GOT3 (cell line): ENCODE results near the gene OR2AE1.

Source experiments
- DNase-seq: peaks from one replicate; lab custom pipeline; 2025; ENCODE audit warnings: mixed read lengths; lab: John Stamatoyannopoulos, UW

The OR2AE1 gene

GRCh38 chr7:99860281-99861127 lies 16.3 kb downstream of the OR2AE1 start:
- peak; percentile 33 for DNase-seq

DNA sequence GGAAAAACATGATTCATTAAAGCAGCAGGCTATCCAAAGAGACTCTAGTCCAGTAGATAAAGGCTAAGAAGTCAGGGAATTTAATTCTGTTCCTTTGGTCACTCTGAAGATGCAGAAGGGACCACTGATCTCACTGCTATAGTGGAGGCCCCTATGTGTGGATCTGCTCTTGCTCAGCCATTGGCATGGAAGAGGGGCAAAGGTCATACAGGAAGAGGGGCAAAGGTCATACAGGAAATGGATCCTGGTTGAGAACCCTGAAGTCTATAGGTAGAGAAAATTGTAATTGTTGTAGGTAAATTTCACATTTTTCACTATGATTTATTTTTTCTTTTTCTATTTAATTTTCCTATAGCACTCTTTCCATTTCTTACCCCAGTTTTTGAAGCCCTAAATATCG lies 21.6 kb downstream of the OR2AE1 start:
- DNase-seq = no peak

GRCh38 chr7:99848420-99849216 lies 28.2 kb downstream of the OR2AE1 start:
- no peak for DNase-seq

GRCh38 chr7:99844328-99844727 lies 32.5 kb downstream of the OR2AE1 start:
- DNase-seq = no peak

- DNase-seq = no peak
Measured at GRCh38 chr7:99843808-99844207, 33.0 kb downstream of the OR2AE1 start.

DNA sequence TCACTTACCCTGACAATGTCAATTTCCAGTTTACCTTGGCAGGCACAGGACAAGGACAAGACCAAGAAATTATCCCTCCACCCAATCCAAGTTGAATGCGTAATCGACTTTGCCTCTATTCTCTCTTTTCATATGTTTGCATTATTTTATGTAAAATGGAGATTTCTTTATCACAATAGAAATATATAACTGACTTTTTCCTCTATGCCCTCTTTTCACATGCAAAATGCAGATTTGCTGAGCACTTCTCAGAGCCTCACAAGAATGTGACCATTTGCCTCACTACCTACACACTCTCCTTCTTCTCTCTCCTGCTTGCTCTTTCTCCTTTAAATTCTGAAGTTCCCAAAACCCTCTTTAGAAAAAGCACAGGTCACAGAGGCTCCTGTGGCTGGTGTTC lies 33.9 kb downstream of the OR2AE1 start:
- DNase-seq = no peak

DNA sequence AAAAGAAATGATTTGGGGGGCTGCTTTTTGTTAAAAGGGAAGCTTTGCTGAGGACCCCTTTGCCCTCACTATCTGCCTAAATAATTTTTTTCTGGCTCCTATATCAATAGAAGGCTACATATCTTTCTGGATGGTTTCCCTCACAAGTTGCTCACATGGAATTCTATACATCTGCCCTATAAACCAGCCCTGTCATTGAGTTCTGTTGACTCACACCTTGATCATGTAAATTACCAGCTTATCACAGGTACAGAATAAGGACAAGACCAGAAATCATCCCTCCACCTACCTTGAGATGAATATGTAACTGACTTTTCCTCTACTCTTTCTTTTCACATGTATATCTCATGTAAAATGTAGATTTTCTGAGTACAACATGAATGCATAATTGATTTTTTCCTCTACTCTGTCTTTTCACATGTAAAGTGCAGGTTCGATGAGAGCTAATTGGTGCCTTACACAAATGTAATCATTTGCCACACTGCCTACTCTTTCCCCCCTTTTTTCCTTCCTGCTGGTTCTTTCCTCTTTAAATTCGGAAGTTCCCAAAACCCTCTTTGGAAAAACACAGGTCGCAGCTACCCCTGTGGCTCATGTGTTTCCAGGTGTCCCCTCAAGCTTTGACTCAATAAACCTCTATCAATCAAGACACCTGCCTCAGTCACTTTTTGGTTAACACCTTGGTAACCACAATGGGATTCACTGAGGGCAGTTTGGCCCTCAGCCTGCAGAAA lies 36.5 kb downstream of the OR2AE1 start:
- DNase-seq = no peak

DNA sequence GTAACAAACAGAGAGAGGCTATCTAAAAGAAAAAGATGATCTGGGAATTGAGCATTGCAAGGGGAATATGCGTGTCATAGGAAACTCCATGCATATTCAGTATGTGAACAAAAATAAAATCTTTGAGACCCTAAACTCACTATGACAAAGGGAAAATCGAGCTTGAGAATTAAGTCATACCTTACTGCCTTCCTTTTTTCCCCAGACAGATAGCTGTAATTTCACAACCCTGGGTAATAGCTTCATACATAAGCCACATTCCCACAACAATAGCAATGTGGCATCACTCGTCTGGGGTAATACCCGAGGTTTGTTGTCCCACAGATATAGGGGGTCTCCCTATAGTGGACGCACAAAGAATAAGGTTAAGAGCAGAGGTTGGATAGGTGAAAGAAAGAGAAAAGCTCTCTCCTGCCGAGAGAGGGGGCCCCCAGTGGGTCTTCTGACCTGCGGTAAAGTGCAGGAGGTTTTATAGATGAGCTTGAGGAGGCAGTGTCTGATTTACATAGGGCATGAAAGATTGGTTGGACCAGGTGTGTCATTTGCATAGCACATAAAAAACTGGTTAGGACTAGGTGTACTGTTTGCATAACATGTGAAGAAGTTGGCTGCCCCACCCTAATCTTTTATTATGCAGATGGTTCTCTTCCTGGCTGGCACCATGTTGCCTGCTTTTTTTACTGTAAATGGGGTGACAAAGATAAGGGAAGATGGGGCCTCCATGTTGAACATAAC lies 37.4 kb downstream of the OR2AE1 start:
- DNase-seq = no peak

- DNase-seq = no peak
Measured at GRCh38 chr7:99837649-99838361, 39.0 kb downstream of the OR2AE1 start.

DNA sequence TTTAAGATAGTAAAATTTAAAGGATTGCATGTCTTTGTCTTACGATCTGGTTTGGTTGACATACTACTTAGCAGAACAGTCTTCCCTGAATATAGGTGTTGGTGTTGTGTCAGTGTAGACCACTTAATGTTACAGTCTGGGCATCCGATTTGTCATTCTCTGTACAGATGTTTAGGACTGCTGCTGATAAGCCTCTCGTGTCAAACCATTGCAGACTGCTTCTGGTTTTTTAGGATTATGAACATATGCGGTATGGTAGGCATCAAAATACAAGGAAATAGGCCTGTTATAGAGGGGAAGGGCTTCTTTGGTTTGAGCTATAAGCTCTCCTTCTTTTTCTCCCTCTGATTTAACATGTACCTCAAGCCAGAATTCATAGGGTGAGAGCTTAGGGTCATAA lies 41.6 kb downstream of the OR2AE1 start:
- no peak for DNase-seq

- DNase-seq = no peak
Measured at GRCh38 chr7:99834382-99834781, 42.5 kb downstream of the OR2AE1 start.

DNA sequence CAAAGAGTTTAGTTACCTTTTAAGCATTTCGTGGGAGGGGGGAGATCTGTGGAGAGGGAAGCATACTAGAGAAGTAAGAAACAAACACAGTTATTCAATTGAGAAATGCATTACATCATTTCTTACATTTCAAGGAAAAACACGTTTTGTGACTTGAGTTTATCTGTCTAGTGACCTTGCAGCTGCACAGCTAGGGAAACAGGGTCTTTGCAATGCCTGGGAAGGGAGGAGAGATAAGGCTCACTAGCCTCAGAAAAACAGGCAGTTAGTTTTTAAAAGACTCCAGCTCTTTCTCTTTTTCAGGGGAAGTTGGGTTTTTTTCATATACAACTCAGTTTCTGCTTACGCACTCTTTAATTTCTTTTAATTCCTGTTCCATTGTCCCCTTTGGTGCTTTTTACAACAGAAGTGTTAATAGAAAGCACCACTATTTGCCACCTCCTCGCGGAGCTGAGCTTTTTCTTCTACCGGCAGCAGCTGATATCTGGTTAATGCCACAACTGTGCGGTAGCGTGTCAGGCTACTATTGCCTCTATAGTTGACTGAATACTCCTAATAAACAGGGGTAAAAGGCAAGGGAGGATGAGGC lies 43.5 kb downstream of the OR2AE1 start:
- DNase-seq = no peak

GRCh38 chr7:99831595-99831994 lies 45.2 kb downstream of the OR2AE1 start:
- DNase-seq = no peak

GRCh38 chr7:99829524-99830160 lies 47.2 kb downstream of the OR2AE1 start:
- no peak for DNase-seq

DNA sequence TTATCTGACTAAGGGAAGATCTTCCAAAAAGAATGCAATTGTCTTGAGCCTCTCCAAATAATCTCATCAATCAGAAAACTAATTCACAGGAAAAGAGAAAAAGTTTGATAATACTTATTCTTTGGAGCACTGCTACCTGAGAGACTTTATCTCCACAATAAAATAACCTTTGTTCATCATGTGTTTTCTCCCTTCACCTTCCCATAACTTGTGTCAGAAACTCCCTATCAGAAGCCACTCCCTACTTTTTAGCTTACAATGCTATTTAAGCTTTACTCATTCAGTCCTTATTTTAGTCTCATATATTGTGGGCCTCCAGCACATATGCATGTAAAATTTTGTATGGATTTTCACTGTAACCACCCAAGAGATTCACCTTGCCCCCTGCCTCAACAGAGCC lies 48.0 kb downstream of the OR2AE1 start:
- no peak for DNase-seq

DNA sequence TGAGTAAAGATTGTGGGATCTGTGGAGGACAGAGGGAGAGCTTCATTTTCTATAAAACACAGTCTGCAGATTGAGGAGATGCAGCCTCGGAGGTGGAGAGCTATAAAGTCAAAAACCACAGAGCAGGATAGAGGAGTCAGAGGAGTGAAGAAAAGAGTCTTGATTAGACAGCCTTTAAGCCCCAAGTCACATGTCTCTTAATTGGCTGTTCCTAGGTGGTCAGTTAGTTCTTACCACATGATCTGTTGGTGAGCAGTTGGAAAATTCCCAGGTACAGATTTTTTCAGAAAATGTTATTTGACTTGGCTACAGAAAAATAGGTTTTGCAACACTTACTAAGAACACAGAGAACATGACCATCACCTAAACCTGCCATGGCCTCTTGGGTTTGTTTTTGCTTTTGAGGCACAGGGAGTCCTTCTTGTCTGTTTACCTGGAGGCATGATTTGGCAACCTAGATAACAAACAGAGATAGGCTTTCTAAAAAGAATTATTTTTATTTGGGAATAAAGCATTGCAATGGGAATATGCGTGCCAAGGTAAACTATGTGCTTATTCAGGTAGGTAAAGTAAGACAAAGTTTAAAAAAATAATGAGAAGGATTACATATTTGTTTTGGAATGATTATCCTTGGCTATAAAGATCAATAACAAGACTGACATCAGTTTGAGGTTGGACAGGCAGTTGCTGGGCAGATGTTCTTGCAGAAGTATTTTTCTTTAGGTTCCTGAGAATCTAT lies 49.6 kb downstream of the OR2AE1 start:
- DNase-seq = no peak
